Mammary epithelial cell (primary cell): ENCODE results near the gene RPL41.

Source experiments
- CTCF ChIP-seq, 2 donors: IDR thresholded peaks in 1 of 2; conservative IDR thresholded peaks in 1 of 2; 2 replicates each; pipeline ENCODE4 v1.5.1; 2011 to 2012; ENCODE audit warnings: inconsistent platforms in 2 of 2, low read length in 2 of 2, mild to moderate bottlenecking in 2 of 2, control low read depth in 1 of 2, low read depth in 1 of 2; ENCODE audit not compliant: insufficient read depth in 1 of 2; ENCODE audit errors: extremely low read depth in 1 of 2
- EZH2 ChIP-seq: IDR thresholded peaks from 2 replicates; pipeline ENCODE4 v1.6.1; 2012; ENCODE audit warnings: low read length, inconsistent platforms, borderline replicate concordance

- TF ChIP-seq CTCF (conservative IDR thresholded peaks at IDR 0.05 in 1 of 2, IDR thresholded peaks at IDR 0.05 in 1 of 2; ENCODE audit: extremely low read depth in 1 of 2, insufficient read depth in 1 of 2, low read depth in 1 of 2, low read length in 2 of 2) (no peak), EZH2 (no peak)
Observed at GRCh38 chr12:56141946-56142784, 25.7 kb downstream of the RPL41 start.
